ENCODE measurements around the gene DNER.

DNA sequence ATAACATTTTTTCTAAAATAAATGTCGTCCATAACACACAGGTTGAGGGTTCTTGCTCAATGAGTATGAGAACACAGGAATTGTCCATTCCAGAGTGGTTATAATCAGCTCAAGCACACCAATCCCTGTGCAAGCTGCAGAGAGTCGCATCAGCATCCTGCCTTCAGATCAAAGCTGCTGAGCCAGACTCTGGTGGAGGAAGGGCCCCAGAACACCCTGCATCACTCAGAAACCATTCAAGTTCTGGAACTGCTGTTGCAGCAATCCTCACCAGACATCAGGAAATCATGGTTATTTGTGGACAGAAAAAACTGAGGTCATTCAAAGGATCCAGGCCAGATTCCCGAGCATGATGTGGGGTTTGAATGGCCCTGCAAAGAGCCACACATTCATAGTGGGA is 44.5 kb downstream of the DNER start:
- no peak for TF ChIP-seq POLR2AphosphoS5 (IDR thresholded peaks at IDR 0.05; ENCODE audit: low read depth, low read length)
- no peak for TF ChIP-seq TAF1 (IDR thresholded peaks at IDR 0.05; ENCODE audit: borderline replicate concordance, low read depth, low read length)
- TF ChIP-seq GABPA (IDR thresholded peaks at IDR 0.05; ENCODE audit: low read depth), result no peak
- TF ChIP-seq, protein P1, sequence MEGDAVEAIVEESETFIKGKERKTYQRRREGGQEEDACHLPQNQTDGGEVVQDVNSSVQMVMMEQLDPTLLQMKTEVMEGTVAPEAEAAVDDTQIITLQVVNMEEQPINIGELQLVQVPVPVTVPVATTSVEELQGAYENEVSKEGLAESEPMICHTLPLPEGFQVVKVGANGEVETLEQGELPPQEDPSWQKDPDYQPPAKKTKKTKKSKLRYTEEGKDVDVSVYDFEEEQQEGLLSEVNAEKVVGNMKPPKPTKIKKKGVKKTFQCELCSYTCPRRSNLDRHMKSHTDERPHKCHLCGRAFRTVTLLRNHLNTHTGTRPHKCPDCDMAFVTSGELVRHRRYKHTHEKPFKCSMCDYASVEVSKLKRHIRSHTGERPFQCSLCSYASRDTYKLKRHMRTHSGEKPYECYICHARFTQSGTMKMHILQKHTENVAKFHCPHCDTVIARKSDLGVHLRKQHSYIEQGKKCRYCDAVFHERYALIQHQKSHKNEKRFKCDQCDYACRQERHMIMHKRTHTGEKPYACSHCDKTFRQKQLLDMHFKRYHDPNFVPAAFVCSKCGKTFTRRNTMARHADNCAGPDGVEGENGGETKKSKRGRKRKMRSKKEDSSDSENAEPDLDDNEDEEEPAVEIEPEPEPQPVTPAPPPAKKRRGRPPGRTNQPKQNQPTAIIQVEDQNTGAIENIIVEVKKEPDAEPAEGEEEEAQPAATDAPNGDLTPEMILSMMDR (IDR thresholded peaks at IDR 0.05), result no peak
- TF ChIP-seq, protein P2, sequence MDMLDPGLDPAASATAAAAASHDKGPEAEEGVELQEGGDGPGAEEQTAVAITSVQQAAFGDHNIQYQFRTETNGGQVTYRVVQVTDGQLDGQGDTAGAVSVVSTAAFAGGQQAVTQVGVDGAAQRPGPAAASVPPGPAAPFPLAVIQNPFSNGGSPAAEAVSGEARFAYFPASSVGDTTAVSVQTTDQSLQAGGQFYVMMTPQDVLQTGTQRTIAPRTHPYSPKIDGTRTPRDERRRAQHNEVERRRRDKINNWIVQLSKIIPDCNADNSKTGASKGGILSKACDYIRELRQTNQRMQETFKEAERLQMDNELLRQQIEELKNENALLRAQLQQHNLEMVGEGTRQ (IDR thresholded peaks at IDR 0.05; ENCODE audit: borderline replicate concordance, low read depth, low read length), result no peak
- TF ChIP-seq, protein P3, sequence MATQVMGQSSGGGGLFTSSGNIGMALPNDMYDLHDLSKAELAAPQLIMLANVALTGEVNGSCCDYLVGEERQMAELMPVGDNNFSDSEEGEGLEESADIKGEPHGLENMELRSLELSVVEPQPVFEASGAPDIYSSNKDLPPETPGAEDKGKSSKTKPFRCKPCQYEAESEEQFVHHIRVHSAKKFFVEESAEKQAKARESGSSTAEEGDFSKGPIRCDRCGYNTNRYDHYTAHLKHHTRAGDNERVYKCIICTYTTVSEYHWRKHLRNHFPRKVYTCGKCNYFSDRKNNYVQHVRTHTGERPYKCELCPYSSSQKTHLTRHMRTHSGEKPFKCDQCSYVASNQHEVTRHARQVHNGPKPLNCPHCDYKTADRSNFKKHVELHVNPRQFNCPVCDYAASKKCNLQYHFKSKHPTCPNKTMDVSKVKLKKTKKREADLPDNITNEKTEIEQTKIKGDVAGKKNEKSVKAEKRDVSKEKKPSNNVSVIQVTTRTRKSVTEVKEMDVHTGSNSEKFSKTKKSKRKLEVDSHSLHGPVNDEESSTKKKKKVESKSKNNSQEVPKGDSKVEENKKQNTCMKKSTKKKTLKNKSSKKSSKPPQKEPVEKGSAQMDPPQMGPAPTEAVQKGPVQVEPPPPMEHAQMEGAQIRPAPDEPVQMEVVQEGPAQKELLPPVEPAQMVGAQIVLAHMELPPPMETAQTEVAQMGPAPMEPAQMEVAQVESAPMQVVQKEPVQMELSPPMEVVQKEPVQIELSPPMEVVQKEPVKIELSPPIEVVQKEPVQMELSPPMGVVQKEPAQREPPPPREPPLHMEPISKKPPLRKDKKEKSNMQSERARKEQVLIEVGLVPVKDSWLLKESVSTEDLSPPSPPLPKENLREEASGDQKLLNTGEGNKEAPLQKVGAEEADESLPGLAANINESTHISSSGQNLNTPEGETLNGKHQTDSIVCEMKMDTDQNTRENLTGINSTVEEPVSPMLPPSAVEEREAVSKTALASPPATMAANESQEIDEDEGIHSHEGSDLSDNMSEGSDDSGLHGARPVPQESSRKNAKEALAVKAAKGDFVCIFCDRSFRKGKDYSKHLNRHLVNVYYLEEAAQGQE (IDR thresholded peaks at IDR 0.05; ENCODE audit: low read depth, low read length), result no peak
- no peak for TF ChIP-seq GATA2 (CRISPR knock-in tag; IDR thresholded peaks at IDR 0.05)
